Left ventricle myocardium inferior (tissue), 1 donor: ENCODE results near the gene TMEM54. TPM values are rescaled to one million over a fixed set of nuclear protein-coding genes. Genes with fewer than 3 reads are reported as not detected.
A peak's percentile ranks its signal among the peaks of the same experiment; 100 is the strongest.

Experiments used
- DNase-seq: peaks from one replicate; pipeline ENCODE4 v3.0.0-alpha.2; 2020
- H3K27ac ChIP-seq: fragments of 200-600 bp; replicated peaks from 2 replicates; pipeline ENCODE4 v1.8.0; 2021
- H3K27me3 ChIP-seq: fragments of 200-600 bp; 2 replicates; pipeline ENCODE4 v1.8.0; 2021; ENCODE audit warnings: low read depth
- H3K36me3 ChIP-seq: fragments of 200-600 bp; 2 replicates; pipeline ENCODE4 v1.8.0; 2021
- H3K4me1 ChIP-seq: fragments of 200-600 bp; 2 replicates; pipeline ENCODE4 v1.8.0; 2021
- H3K4me3 ChIP-seq: fragments of 200-600 bp; 2 replicates; pipeline ENCODE4 v1.8.0; 2021; ENCODE audit warnings: mild to moderate bottlenecking, moderate library complexity
- H3K9me3 ChIP-seq: fragments of 200-600 bp; replicated peaks from 2 replicates; pipeline ENCODE4 v1.8.0; 2021
- intact Hi-C: fragments of 100-400 bp; cut with micrococcal nuclease; formaldehyde crosslinking; loops from one replicate; pipeline ENCODE4 v1.11.0; 2022
- total RNA-seq: library from RNA; stranded (reverse); fragmentation: NEBNext Ultra II Directional; extraction: Animal tissue kit (Norgen Biotek cat#: 25700); gene quantifications from one replicate; pipeline ENCODE4 v1.2.1, GENCODE V29; 2021
- TF ChIP-seq, protein P1 (sequence below): fragments of 200-600 bp; IDR thresholded peaks from 2 replicates; pipeline ENCODE4 v1.8.0; 2021; ENCODE audit warnings: antibody characterized with exemption, mild to moderate bottlenecking, borderline replicate concordance
- donor health status: DM: no; HTN: yes; CAD: no; lungs with severe emphysema.

The TMEM54 gene
- total RNA-seq, 1 donor from 2014 or later = 14.2 TPM

DNA sequence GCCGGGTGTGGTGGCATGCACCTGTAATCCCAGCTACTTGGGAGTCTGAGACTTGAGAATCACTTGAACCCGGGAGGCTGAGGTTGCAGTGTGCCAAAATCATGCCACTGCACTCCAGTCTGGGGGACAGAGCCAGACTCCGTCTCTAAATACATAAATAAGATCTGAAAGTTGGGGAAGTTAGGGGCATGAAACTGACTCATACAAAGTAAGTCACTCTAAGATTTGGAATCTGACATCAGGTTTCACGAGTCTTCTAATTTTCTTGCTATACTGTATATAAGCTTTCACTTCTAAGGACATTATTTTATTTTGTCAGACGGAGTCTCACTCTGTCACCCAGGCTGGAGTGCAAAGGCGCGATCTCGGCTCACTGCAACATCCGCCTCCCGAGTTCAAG is 33.3 kb upstream of the TMEM54 start:
- Histone ChIP-seq H3K27me3 (no peaks in the 10 kb centered on the region), H3K4me1 (peaks cover 22% of the 10 kb centered on the region), H3K9me3 (no peaks in the 10 kb centered on the region), H3K36me3 (peaks cover 32% of the 10 kb centered on the region), H3K27ac (peak overlapping the region; percentile 62), H3K4me3 (no peak overlapping the region)
- TF ChIP-seq, protein P1, sequence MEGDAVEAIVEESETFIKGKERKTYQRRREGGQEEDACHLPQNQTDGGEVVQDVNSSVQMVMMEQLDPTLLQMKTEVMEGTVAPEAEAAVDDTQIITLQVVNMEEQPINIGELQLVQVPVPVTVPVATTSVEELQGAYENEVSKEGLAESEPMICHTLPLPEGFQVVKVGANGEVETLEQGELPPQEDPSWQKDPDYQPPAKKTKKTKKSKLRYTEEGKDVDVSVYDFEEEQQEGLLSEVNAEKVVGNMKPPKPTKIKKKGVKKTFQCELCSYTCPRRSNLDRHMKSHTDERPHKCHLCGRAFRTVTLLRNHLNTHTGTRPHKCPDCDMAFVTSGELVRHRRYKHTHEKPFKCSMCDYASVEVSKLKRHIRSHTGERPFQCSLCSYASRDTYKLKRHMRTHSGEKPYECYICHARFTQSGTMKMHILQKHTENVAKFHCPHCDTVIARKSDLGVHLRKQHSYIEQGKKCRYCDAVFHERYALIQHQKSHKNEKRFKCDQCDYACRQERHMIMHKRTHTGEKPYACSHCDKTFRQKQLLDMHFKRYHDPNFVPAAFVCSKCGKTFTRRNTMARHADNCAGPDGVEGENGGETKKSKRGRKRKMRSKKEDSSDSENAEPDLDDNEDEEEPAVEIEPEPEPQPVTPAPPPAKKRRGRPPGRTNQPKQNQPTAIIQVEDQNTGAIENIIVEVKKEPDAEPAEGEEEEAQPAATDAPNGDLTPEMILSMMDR = no peak
- intact Hi-C loops = loop anchor here (10.0 kb wide), 2 partner anchors 120 to 150 kb away; partner anchors contain the start of gene AZIN2
- DNase-seq = no peak

DNA sequence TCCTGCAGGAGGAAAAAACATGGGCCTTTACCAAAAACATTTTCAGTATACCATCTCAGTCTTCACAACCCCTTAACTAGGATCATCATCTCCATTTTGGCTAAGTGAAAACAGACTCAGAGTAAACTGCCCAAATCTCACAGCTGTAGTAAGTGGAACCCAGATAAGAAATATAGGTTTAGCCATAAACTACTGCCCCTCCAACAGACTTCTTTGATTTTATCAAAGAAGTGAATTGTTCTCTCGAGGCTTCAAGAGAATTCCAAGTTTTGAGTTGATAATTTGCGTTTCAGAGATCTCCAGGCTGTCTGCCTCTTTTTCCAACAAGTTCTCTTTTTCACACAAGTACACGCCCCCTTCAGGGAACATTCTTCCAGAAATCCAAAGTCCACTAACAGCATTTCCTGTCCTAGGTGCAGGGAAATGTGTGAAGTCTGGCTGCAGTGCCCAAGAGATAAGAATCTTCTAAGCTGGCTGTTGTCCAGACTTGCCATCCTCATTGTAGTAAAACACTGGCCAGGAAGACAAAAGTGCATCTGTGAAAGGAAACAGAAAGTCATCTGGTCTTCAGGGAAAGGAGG is 32.6 kb upstream of the TMEM54 start:
- Histone ChIP-seq H3K27ac (peak overlapping the region; percentile 62), H3K9me3 (no peaks in the 10 kb centered on the region), H3K4me1 (peaks cover 15% of the 10 kb centered on the region), H3K36me3 (peaks cover 32% of the 10 kb centered on the region), H3K4me3 (no peak overlapping the region), H3K27me3 (no peaks in the 10 kb centered on the region)
- intact Hi-C loops = loop anchor here (10.0 kb wide), 2 partner anchors 121 to 151 kb away; partner anchors contain the start of gene AZIN2
- DNase-seq = no peak
- TF ChIP-seq, protein P1 = no peak

DNA sequence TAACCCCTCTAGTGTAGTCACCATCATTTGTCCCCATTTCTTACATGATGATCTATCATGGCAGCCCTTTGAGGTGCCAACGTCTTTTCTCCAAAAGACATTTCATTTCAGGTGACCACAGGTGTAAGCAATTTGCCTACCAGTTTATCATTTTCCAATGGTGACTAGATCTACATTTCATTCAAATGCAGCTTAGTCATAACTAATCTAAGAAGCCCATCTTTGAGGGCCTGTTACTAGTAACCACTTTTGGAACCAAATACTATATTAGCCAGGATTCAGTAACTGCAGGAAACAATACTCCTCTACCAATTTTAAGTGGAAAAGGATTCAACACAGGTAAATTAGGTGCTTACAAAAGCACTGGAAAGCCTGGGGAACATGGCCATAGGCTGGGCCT is 30.6 kb upstream of the TMEM54 start:
- H3K9me3 ChIP-seq = no peaks in the 10 kb centered on the region
- no peak for DNase-seq
- H3K4me3 ChIP-seq = no peak overlapping the region
- H3K4me1 ChIP-seq = peaks cover 14% of the 10 kb centered on the region
- intact Hi-C loops = loop anchor here (10.0 kb wide), 2 partner anchors 123 to 153 kb away; partner anchors contain the start of gene AZIN2
- H3K36me3 ChIP-seq = peaks cover 13% of the 10 kb centered on the region
- no peak overlapping the region for H3K27ac ChIP-seq
- no peaks in the 10 kb centered on the region for H3K27me3 ChIP-seq
- TF ChIP-seq, protein P1 = no peak

DNA sequence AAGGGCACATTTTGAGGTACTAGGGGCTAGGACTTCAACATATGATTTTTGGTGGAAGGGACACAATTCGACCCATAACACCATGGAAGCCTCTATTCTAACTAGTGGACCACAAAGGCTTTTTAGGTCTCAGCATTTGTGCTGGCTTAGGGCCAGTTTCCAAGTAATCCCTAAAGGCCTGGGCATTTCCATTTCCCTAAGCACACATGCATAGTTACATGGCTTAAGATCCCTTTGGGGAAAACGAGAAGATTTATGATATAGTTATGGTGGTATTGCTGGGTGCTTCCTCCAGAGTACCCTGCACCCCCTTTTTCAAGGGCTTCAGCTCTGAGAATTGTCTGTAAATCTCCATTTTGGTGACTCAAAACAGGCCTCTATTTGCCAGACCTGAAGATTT is 28.2 kb upstream of the TMEM54 start:
- Histone ChIP-seq H3K4me3 (no peak overlapping the region), H3K27me3 (peaks cover 11% of the 10 kb centered on the region), H3K4me1 (peaks cover 29% of the 10 kb centered on the region), H3K36me3 (no peaks in the 10 kb centered on the region), H3K9me3 (no peaks in the 10 kb centered on the region), H3K27ac (no peak overlapping the region)
- no peak for DNase-seq
- TF ChIP-seq, protein P1 = no peak
- intact Hi-C loops = no loop called here

DNA sequence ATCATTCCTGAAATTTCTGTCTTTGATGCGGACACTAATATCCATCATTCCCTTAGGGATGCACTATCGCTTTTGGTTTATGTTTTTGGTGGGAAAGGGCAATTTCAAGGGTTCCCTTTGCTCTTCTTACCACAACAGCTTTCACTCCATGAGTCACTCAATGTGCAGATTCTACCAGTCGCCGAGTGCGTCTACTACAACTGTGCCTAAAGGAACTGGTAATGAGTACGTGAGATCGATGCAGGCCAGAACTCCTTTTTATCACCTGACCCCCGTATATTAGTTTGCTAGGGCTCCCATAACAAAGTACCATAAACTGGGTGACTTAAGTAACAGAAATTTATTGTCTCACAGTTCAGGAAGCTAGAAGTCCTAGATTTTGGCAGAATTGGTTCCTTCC is 27.5 kb upstream of the TMEM54 start:
- H3K36me3 ChIP-seq = no peaks in the 10 kb centered on the region
- no peak for DNase-seq
- no peaks in the 10 kb centered on the region for H3K9me3 ChIP-seq
- no peak overlapping the region for H3K27ac ChIP-seq
- no peak overlapping the region for H3K4me3 ChIP-seq
- TF ChIP-seq, protein P1 = no peak
- peaks cover 22% of the 10 kb centered on the region for H3K4me1 ChIP-seq
- H3K27me3 ChIP-seq = peaks cover 17% of the 10 kb centered on the region
- intact Hi-C loops = no loop called here
